Fibroblast of mammary gland (primary cell): ENCODE results near the gene DPF3.

Experiments
- DNase-seq: peaks from one replicate; pipeline ENCODE4 v3.0.0-alpha.2; 2010; ENCODE audit warnings: low read depth
- H3K4me3 ChIP-seq: 2 replicates; pipeline ENCODE4 v1.5.1; 2011; ENCODE audit warnings: low read depth, mild to moderate bottlenecking, low read length, moderate library complexity; ENCODE audit not compliant: control insufficient read depth
- CTCF ChIP-seq: conservative IDR thresholded peaks from 2 replicates; pipeline ENCODE4 v1.5.1; 2011; ENCODE audit warnings: low read depth, low read length, inconsistent platforms; ENCODE audit not compliant: control insufficient read depth, insufficient read depth

DPF3 gene

GRCh38 chr14:72788972-72789728, 104.8 kb downstream of the DPF3 start:
- TF ChIP-seq CTCF, result no peak
- DNase-seq, result no peak
- no peak overlapping the region for H3K4me3 ChIP-seq

- DNase-seq, result no peak
- no peak overlapping the region for H3K4me3 ChIP-seq
- no peak for TF ChIP-seq CTCF
These were observed 105.6 kb downstream of the DPF3 start for GRCh38 chr14:72788255-72788654.

- no peak for DNase-seq
- no peak for TF ChIP-seq CTCF
- H3K4me3 ChIP-seq, result no peak overlapping the region
These were observed 106.1 kb downstream of the DPF3 start for GRCh38 chr14:72787841-72788240.

GRCh38 chr14:72786378-72787350, 107.2 kb downstream of the DPF3 start:
- no peak for TF ChIP-seq CTCF
- H3K4me3 ChIP-seq, result no peak overlapping the region
- no peak for DNase-seq

- DNase-seq, result no peak
- TF ChIP-seq CTCF, result no peak
These were observed 110.2 kb downstream of the DPF3 start for GRCh38 chr14:72783741-72784140.

GRCh38 chr14:72782817-72783216, 111.1 kb downstream of the DPF3 start:
- no peak overlapping the region for H3K4me3 ChIP-seq
- DNase-seq, result no peak
- TF ChIP-seq CTCF, result no peak

More at GRCh38 chr14:72783741-72784140, 110.2 kb downstream of the DPF3 start:
- no peak overlapping the region for H3K4me3 ChIP-seq
